ENCODE results near the gene B3GAT1.

Gene B3GAT1

GRCh38 chr11:134407321-134407828 is 4.7 kb downstream of the B3GAT1 start:
- Mint-ChIP-seq H3K9me3 (no peaks in the 10 kb centered on the region), H3K4me3 (no peak overlapping the region), H3K4me1 (ENCODE audit: low read depth) (peaks cover 11% of the 10 kb centered on the region), H3K27me3 (peaks cover 65% of the 10 kb centered on the region), H3K27ac (no peak overlapping the region), H3K36me3 (ENCODE audit: low read depth) (no peaks in the 10 kb centered on the region)
- no peak for DNase-seq

DNA sequence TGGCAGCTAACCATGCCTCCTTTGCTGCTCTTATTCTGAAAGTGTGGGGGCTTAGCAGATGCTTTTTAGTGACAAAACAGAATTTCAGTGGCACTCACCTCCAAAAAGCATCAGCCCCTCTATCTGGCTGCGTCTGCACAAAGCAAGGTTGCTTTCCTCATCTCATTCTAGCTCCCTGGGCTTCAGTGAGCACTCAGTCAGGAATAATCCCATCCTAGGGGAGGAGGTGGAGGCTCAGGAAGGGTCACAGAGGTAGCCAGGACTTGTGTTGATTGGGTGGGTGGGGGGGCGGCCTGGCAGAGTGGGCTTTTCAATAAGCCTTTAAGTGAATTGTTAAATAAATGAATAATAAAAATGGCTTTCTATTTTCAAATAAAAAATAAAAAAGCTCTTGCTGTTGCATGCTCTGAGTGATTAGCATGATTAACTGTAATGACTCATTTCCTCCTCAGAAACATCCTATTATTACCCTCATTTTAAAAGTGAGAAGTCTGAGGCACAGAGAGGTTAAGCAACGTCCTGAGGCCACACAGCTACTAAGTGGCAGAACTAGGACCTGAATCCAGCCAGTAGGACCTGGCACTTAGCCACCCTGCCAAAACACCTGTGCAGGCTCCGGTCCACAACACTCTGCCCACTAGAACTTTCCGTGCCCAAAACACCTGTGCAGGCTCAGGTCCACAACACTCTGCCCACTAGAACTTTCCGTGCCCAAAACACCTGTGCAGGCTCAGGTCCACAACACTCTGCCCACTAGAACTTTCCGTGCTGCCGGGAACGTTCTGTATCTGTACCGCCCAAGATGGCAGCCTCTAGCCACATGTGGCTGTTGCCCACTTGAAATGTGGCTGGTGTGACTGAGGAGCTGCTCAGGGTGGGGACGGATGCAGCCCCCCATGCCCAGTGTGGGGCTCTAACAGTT is 5.5 kb downstream of the B3GAT1 start:
- Mint-ChIP-seq H3K27me3 (peaks cover 68% of the 10 kb centered on the region), H3K4me3 (no peak overlapping the region), H3K27ac (no peak overlapping the region), H3K4me1 (ENCODE audit: low read depth) (peaks cover 11% of the 10 kb centered on the region), H3K9me3 (no peaks in the 10 kb centered on the region), H3K36me3 (ENCODE audit: low read depth) (no peaks in the 10 kb centered on the region)
- no peak for DNase-seq

DNA sequence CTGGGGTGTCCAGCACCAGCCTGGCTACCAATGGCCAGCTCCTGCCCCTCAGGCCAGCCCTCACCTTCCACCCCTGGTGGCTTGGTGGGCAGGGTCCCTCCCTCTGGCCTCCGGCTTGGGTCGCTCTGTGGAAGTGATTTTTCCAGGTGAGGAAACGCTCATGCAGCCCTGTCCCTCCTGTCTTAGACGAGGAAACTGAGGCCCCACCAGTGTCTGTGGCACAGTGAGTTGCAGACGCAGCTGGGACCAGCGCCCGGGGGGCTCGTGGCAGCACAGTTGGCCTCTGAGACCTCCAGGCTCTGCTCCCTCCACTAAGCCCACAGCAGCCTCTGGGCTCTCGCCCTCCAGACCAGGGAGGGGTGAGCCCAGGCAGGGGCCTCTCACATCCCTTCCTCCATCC is 6.2 kb downstream of the B3GAT1 start:
- Mint-ChIP-seq H3K27me3 (peaks cover 67% of the 10 kb centered on the region), H3K9me3 (no peaks in the 10 kb centered on the region), H3K4me3 (no peak overlapping the region), H3K4me1 (ENCODE audit: low read depth) (peaks cover 6% of the 10 kb centered on the region), H3K36me3 (ENCODE audit: low read depth) (no peaks in the 10 kb centered on the region), H3K27ac (no peak overlapping the region)
- DNase-seq, result no peak

- Mint-ChIP-seq H3K27me3 (peaks cover 66% of the 10 kb centered on the region), H3K36me3 (ENCODE audit: low read depth) (no peaks in the 10 kb centered on the region), H3K9me3 (no peaks in the 10 kb centered on the region), H3K27ac (no peak overlapping the region), H3K4me1 (ENCODE audit: low read depth) (peaks cover 4% of the 10 kb centered on the region), H3K4me3 (no peak overlapping the region)
- no peak for DNase-seq
Measured at GRCh38 chr11:134405436-134405835, 6.6 kb downstream of the B3GAT1 start.

- Mint-ChIP-seq H3K4me3 (no peak overlapping the region), H3K36me3 (ENCODE audit: low read depth) (no peaks in the 10 kb centered on the region), H3K4me1 (ENCODE audit: low read depth) (peaks cover 2% of the 10 kb centered on the region), H3K27me3 (peaks cover 65% of the 10 kb centered on the region), H3K27ac (no peak overlapping the region), H3K9me3 (no peaks in the 10 kb centered on the region)
- DNase-seq, result no peak
Measured at GRCh38 chr11:134404575-134405341, 7.3 kb downstream of the B3GAT1 start.

- peaks cover 62% of the 10 kb centered on the region for H3K27me3 Mint-ChIP-seq
- no peaks in the 10 kb centered on the region for H3K36me3 Mint-ChIP-seq (ENCODE audit: low read depth)
- H3K4me3 Mint-ChIP-seq, result no peak overlapping the region
Measured at GRCh38 chr11:134402910-134403309, 9.1 kb downstream of the B3GAT1 start.

GRCh38 chr11:134401825-134402809 is 9.9 kb downstream of the B3GAT1 start:
- no peak for DNase-seq
- Mint-ChIP-seq H3K4me3 (no peak overlapping the region), H3K36me3 (ENCODE audit: low read depth) (no peaks in the 10 kb centered on the region), H3K27ac (no peak overlapping the region), H3K27me3 (peaks cover 57% of the 10 kb centered on the region), H3K9me3 (no peaks in the 10 kb centered on the region), H3K4me1 (ENCODE audit: low read depth) (peaks cover 2% of the 10 kb centered on the region)

More at GRCh38 chr11:134402910-134403309, 9.1 kb downstream of the B3GAT1 start:
- Mint-ChIP-seq H3K27ac (no peak overlapping the region), H3K9me3 (no peaks in the 10 kb centered on the region), H3K4me1 (ENCODE audit: low read depth) (peaks cover 2% of the 10 kb centered on the region)
- no peak for DNase-seq

GRCh38 chr11:134399996-134400395 is 12.0 kb downstream of the B3GAT1 start:
- no peak overlapping the region for H3K4me3 Mint-ChIP-seq
- H3K4me1 Mint-ChIP-seq (ENCODE audit: low read depth), result no peaks in the 10 kb centered on the region
- H3K27ac Mint-ChIP-seq, result no peak overlapping the region
- peaks cover 47% of the 10 kb centered on the region for H3K27me3 Mint-ChIP-seq
- no peaks in the 10 kb centered on the region for H3K36me3 Mint-ChIP-seq (ENCODE audit: low read depth)
- no peak for DNase-seq
- no peaks in the 10 kb centered on the region for H3K9me3 Mint-ChIP-seq

GRCh38 chr11:134399293-134399654 is 12.8 kb downstream of the B3GAT1 start:
- H3K36me3 Mint-ChIP-seq (ENCODE audit: low read depth), result no peaks in the 10 kb centered on the region
- peaks cover 41% of the 10 kb centered on the region for H3K27me3 Mint-ChIP-seq
- H3K9me3 Mint-ChIP-seq, result no peaks in the 10 kb centered on the region
- H3K4me3 Mint-ChIP-seq, result no peak overlapping the region
- H3K4me1 Mint-ChIP-seq (ENCODE audit: low read depth), result no peaks in the 10 kb centered on the region
- no peak overlapping the region for H3K27ac Mint-ChIP-seq
- no peak for DNase-seq

- Mint-ChIP-seq H3K27me3 (peaks cover 37% of the 10 kb centered on the region), H3K36me3 (ENCODE audit: low read depth) (no peaks in the 10 kb centered on the region), H3K27ac (no peak overlapping the region)
Measured at GRCh38 chr11:134398644-134399292, 13.3 kb downstream of the B3GAT1 start.

GRCh38 chr11:134398079-134398444 is 14.0 kb downstream of the B3GAT1 start:
- Mint-ChIP-seq H3K27ac (no peak overlapping the region), H3K4me3 (no peak overlapping the region), H3K36me3 (ENCODE audit: low read depth) (no peaks in the 10 kb centered on the region), H3K9me3 (no peaks in the 10 kb centered on the region), H3K4me1 (ENCODE audit: low read depth) (no peaks in the 10 kb centered on the region), H3K27me3 (peaks cover 33% of the 10 kb centered on the region)
- no peak for DNase-seq

More at GRCh38 chr11:134398644-134399292, 13.3 kb downstream of the B3GAT1 start:
- Mint-ChIP-seq H3K9me3 (no peaks in the 10 kb centered on the region), H3K4me1 (ENCODE audit: low read depth) (no peaks in the 10 kb centered on the region), H3K4me3 (no peak overlapping the region)
- DNase-seq, result no peak

GRCh38 chr11:134397304-134398078 is 14.6 kb downstream of the B3GAT1 start:
- DNase-seq, result no peak
- Mint-ChIP-seq H3K4me1 (ENCODE audit: low read depth) (no peaks in the 10 kb centered on the region), H3K27ac (no peak overlapping the region), H3K9me3 (no peaks in the 10 kb centered on the region), H3K27me3 (peaks cover 32% of the 10 kb centered on the region), H3K4me3 (no peak overlapping the region), H3K36me3 (ENCODE audit: low read depth) (no peaks in the 10 kb centered on the region)

DNA sequence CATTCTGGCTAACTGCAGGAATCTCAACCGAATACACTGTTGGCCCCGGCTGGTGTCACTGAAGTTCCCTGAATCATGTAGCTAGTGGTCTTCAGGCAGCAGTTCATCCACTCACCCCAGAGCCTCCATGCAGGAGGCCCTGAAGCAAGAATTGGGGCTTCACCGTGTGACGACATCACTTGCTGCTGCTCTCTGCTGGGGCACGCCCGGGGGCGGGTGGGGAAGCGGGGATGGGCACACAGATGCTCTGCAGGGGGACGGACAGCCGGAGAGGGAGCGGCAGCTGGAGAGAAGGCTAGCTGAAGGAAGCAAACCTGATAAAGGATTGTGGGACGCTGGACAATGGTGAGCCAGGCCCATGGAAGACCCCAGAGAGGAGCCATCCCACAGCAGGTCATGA is 17.0 kb downstream of the B3GAT1 start:
- Mint-ChIP-seq H3K4me1 (ENCODE audit: low read depth) (no peaks in the 10 kb centered on the region), H3K27ac (no peak overlapping the region), H3K9me3 (no peaks in the 10 kb centered on the region), H3K4me3 (no peak overlapping the region), H3K36me3 (ENCODE audit: low read depth) (no peaks in the 10 kb centered on the region), H3K27me3 (peaks cover 18% of the 10 kb centered on the region)
- DNase-seq, result no peak
